Rectal smooth muscle tissue (tissue), 1 donor: ENCODE results near the gene SLC6A15.
A peak's percentile ranks its signal among the peaks of the same experiment; 100 is the strongest.

Experiments used
- H3K27ac ChIP-seq: one replicate; pipeline ENCODE4 v1.7.0; 2013; ENCODE audit warnings: low read depth, low read length, inconsistent platforms
- H3K27me3 ChIP-seq: one replicate; pipeline ENCODE4 v1.7.0; 2013; ENCODE audit warnings: low read length; ENCODE audit not compliant: control insufficient read depth, insufficient read depth
- H3K36me3 ChIP-seq: one replicate; pipeline ENCODE4 v1.7.0; 2013; ENCODE audit warnings: low read length; ENCODE audit not compliant: control insufficient read depth, insufficient read depth
- H3K4me1 ChIP-seq: one replicate; pipeline ENCODE4 v1.7.0; 2013; ENCODE audit warnings: low read length; ENCODE audit not compliant: control insufficient read depth, insufficient read depth
- H3K4me3 ChIP-seq: one replicate; pipeline ENCODE4 v1.7.0; 2013; ENCODE audit warnings: low read length
- H3K9ac ChIP-seq: one replicate; pipeline ENCODE4 v1.7.0; 2013; ENCODE audit warnings: low read length

SLC6A15 gene

DNA sequence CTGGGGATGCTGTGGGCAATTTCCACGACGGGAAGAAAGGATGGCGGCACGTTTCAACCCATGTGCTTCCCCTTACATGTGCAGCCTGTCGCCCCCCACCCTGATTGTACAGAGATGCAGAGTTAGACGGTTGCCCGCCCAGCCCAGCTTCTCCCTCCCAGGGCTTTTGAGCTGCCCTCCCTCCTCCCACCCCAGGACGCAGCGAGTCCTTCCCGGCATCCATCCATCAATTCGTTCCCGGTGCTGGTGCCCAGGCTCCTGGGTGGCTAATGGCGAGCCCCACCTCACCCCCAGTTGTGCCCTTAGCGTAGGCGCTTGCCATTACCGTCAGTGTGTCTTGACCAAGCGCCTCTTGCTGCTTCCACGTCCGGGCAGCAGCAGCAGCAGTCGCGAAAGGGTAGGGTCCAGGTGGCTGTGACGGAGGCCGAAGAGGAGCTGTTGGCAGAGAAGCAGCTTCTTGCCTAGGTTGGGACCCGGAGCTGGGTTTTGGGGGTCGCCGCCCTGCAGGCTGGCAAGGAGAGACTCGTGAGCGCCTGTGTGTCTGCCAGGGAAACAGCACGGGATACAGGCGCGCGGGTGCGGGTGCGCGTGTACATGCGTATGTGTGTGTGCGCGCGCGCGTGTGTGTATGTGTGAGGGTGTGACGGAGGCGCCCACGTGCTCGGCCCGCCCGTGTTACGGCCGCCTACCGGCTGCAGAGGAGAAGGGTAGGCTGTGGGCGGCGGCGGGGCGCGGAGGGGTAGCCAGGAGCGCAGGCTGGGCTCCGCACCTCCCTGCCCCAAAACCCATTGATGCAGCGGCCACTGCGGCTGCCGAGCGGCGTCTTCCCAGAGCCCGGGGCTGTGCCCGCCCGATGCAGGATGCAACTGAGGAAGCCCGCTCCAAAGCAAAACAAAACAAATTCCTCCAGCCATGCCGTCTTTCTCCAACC, at the start of gene SLC6A15:
SLC6A15 (minus strand) TSS at position 602 of the 931 bp plus-strand sequence. CDS start 20,679 bp downstream, outside the sequence.
- H3K9ac ChIP-seq = no peak within 1 kb of the TSS
- H3K27ac ChIP-seq = no peak within 1 kb of the TSS
- H3K4me1 ChIP-seq = no peaks in the 10 kb centered on the region

GRCh38 chr12:84960918-84961317, 48.3 kb upstream of the SLC6A15 start:
- no peaks in the 10 kb centered on the region for H3K36me3 ChIP-seq
- no peaks in the 10 kb centered on the region for H3K4me1 ChIP-seq
- no peaks in the 10 kb centered on the region for H3K27me3 ChIP-seq
- no peak overlapping the region for H3K9ac ChIP-seq
- no peak overlapping the region for H3K27ac ChIP-seq
- H3K4me3 ChIP-seq = no peak overlapping the region

More for the DNA sequence above, at the start of gene SLC6A15:
- Histone ChIP-seq H3K36me3 (no peaks in the 10 kb centered on the region), H3K4me3 (peak within 1 kb of the TSS; percentile 55), H3K27me3 (peaks cover 8% of the 10 kb centered on the region)

DNA sequence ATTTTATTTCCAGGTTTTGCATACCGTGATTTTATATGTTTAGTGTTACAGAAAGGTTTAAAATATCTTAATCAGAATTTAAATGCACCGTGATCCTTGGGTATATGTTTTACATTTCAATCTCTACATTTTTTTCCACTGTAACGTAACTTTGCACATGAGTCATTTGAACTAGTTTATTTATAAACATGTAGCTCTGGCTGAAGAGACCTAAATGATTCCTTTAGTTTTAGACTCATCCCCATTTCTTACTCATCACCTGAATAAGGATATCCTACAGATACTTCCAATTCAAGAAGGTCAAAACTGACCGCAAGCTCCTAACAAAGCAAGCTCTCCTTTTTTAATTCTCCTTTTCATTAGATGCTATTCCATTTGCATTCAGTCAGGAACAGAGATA, 42.7 kb upstream of the SLC6A15 start:
- no peak overlapping the region for H3K4me3 ChIP-seq
- no peak overlapping the region for H3K27ac ChIP-seq
- H3K9ac ChIP-seq = no peak overlapping the region
- H3K4me1 ChIP-seq = no peaks in the 10 kb centered on the region
- no peaks in the 10 kb centered on the region for H3K36me3 ChIP-seq
- no peaks in the 10 kb centered on the region for H3K27me3 ChIP-seq

- H3K9ac ChIP-seq = no peak overlapping the region
- no peaks in the 10 kb centered on the region for H3K4me1 ChIP-seq
- H3K36me3 ChIP-seq = no peaks in the 10 kb centered on the region
- H3K27me3 ChIP-seq = no peaks in the 10 kb centered on the region
- no peak overlapping the region for H3K27ac ChIP-seq
- H3K4me3 ChIP-seq = no peak overlapping the region
Observed at GRCh38 chr12:84954415-84954814, 41.8 kb upstream of the SLC6A15 start.

DNA sequence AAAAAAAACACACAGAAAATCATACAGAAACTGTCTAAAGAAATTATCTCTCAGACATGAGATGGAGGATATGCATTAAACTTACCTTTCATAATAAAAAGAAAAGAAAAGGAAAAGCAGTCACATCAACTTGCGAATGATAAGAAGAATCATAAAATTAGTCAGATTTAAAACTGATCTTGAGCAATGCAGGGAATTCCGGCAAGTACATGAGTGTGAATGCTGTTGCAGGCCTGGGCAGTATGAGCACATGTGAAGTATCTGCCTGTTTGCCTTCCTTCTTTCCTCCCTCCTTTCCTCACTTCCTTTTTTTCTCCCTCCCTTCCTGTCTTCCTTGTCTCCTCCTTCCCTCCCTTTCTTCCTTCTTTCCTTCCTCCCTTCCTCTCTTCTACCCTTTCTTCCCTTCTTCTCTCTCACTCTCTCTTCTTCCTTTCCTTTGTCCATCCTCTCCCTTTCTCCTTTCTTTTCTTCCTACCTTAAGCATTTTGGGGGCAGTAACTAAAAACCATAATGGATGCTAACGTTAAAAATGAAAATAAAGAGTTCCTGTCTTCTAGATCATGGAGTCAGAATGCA, 38.5 kb upstream of the SLC6A15 start:
- no peak overlapping the region for H3K9ac ChIP-seq
- no peaks in the 10 kb centered on the region for H3K36me3 ChIP-seq
- H3K27ac ChIP-seq = no peak overlapping the region
- H3K27me3 ChIP-seq = no peaks in the 10 kb centered on the region
- no peak overlapping the region for H3K4me3 ChIP-seq
- H3K4me1 ChIP-seq = no peaks in the 10 kb centered on the region

GRCh38 chr12:84946753-84947152, 34.2 kb upstream of the SLC6A15 start:
- no peaks in the 10 kb centered on the region for H3K4me1 ChIP-seq
- H3K27me3 ChIP-seq = no peaks in the 10 kb centered on the region
- no peak overlapping the region for H3K27ac ChIP-seq
- no peaks in the 10 kb centered on the region for H3K36me3 ChIP-seq
- no peak overlapping the region for H3K9ac ChIP-seq
- no peak overlapping the region for H3K4me3 ChIP-seq

- Histone ChIP-seq H3K27me3 (no peaks in the 10 kb centered on the region), H3K4me3 (no peak overlapping the region), H3K9ac (no peak overlapping the region), H3K4me1 (no peaks in the 10 kb centered on the region), H3K27ac (no peak overlapping the region), H3K36me3 (no peaks in the 10 kb centered on the region)
Observed at GRCh38 chr12:84937415-84937814, 24.8 kb upstream of the SLC6A15 start.

DNA sequence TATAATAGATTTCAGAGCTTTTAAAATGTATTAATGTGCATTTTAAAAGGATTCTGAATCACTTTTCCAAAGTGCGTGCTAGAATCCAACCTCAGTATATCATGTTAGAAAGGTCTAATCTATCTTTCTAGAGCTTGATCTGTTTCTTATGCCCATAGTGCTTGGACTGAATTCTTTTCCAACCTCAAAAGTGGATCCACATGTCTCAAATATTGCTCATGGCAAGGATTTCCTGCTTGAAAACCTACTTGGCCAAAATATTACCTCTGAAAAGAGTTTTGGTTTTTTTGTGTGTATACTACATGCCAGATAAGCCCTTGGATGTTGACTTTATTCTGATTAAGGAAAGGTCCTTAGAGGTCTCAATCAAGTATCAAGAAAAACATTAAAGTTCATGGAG, 16.9 kb upstream of the SLC6A15 start:
- Histone ChIP-seq H3K27ac (no peak overlapping the region), H3K27me3 (no peaks in the 10 kb centered on the region), H3K36me3 (no peaks in the 10 kb centered on the region), H3K4me3 (no peak overlapping the region), H3K9ac (no peak overlapping the region), H3K4me1 (no peaks in the 10 kb centered on the region)

DNA sequence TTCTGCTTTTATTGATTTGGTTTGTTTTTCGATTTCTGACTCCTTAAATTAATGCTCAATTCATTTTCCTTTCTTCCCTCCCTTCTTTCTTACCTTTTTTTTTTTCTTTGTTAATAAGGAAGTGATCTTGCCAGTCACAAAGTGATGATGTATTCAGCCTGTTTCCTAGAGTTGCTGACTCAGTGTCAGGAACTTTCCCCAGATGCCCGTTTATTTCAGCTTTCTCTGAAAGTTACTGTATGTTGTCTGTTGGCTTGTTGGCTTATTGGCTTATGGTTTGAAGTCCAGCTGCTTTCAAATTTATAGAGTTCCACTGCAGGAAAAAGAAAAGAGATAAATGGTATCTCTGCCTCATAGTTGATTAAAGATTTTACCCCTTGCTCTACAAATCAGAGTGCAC, 12.4 kb upstream of the SLC6A15 start:
- Histone ChIP-seq H3K36me3 (no peaks in the 10 kb centered on the region), H3K9ac (no peak overlapping the region), H3K27me3 (no peaks in the 10 kb centered on the region), H3K4me3 (no peak overlapping the region), H3K4me1 (no peaks in the 10 kb centered on the region), H3K27ac (no peak overlapping the region)

DNA sequence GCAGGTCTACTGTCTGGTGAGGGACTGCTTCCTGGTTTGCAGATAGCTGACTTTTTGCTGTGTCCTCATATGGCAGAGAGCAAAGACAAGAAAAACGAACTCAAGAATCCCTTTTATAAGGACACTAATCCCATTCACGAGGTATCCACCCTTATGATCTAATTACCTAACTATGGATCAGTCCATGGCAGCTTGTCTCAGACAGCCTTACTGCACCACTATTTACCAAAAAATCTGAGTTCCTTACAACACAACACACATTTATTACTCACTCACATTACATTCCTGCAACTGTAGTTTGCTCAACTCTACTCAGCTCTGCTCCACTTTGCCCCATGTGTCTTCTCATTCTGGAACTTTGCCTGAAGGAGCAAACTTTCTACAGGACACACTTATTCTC, 10.1 kb upstream of the SLC6A15 start:
- Histone ChIP-seq H3K27ac (no peak overlapping the region), H3K4me1 (no peaks in the 10 kb centered on the region)

GRCh38 chr12:84920331-84920730, 7.7 kb upstream of the SLC6A15 start:
- no peak overlapping the region for H3K9ac ChIP-seq
- H3K36me3 ChIP-seq = no peaks in the 10 kb centered on the region
- no peak overlapping the region for H3K4me3 ChIP-seq
- no peak overlapping the region for H3K27ac ChIP-seq
- H3K4me1 ChIP-seq = no peaks in the 10 kb centered on the region
- no peaks in the 10 kb centered on the region for H3K27me3 ChIP-seq

More for the DNA sequence above, 10.1 kb upstream of the SLC6A15 start:
- Histone ChIP-seq H3K36me3 (no peaks in the 10 kb centered on the region), H3K27me3 (no peaks in the 10 kb centered on the region), H3K9ac (no peak overlapping the region), H3K4me3 (no peak overlapping the region)

- no peak overlapping the region for H3K27ac ChIP-seq
Observed at GRCh38 chr12:84919271-84919670, 6.7 kb upstream of the SLC6A15 start.

GRCh38 chr12:84913129-84913515, 523 bp upstream of the SLC6A15 start:
- Histone ChIP-seq H3K4me1 (no peaks in the 10 kb centered on the region), H3K27ac (no peak overlapping the region), H3K4me3 (peak overlapping the region; percentile 55), H3K9ac (no peak overlapping the region), H3K27me3 (peaks cover 8% of the 10 kb centered on the region), H3K36me3 (no peaks in the 10 kb centered on the region)

More at GRCh38 chr12:84919271-84919670, 6.7 kb upstream of the SLC6A15 start:
- no peak overlapping the region for H3K4me3 ChIP-seq
- H3K9ac ChIP-seq = no peak overlapping the region
- H3K4me1 ChIP-seq = no peaks in the 10 kb centered on the region
- no peaks in the 10 kb centered on the region for H3K27me3 ChIP-seq
- no peaks in the 10 kb centered on the region for H3K36me3 ChIP-seq
